Measurements from ENCODE around the gene ENTPD6. TPM values are rescaled to one million over a fixed set of nuclear protein-coding genes. Genes with fewer than 3 reads are reported as not detected.
A peak's percentile ranks its signal among the peaks of the same experiment; 100 is the strongest.

Gene ENTPD6
- total and polyA plus RNA-seq, 2 of the 4 experiments (the other 2 are of a cell fraction), result 61.1 to 98.6 TPM

DNA sequence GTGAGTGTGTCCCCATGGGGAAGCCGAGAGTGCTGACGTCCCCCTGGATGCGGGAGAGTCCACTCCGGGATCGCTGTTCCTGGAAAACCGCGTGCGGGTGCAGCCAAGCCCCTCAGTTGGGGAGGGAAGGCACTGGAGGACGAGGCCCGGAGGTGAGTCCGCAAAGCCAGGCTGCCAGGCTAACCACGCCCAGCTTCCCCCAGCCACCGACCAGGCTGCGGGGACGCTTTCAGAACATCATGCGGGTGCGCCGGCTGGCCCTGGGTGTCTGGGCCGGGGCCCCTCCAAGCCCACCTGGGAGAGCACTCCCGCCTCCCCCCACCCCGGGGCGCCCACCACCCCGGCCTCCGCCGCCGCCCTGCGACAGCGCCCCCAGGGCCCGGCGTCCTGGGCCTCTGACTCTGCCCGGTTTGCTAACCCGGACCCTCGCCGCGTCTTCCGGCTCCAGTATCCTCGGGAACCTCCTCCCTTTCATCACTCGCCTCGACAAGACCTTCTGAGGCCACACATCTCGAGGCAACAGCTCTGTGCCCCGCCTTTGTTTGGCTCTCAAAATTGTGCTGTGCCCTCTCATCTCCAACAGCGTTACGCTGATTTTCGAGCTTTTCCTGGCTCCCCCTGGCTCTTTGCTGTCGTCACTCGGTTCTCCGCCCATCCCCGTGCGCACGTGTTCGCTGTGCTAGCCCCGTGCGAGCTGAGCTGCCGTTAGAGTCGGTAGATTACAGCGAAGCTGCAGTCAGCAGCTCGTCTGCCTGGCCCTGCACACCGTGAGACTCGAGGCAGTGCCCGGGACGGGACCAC lies 47.1 kb upstream of the ENTPD6 start:
- Histone ChIP-seq H3K18ac (ENCODE audit: low read depth, low read length) (no peak overlapping the region), H3K27ac (ENCODE audit: insufficient read depth, low read length) (no peak overlapping the region), H2BK15ac (ENCODE audit: low read depth, low read length) (no peak overlapping the region), H2BK5ac (ENCODE audit: low read depth, low read length, poor library complexity, severe bottlenecking) (no peak overlapping the region), H2AK5ac (ENCODE audit: low read depth, low read length) (no peak overlapping the region), H3K79me1 (ENCODE audit: low read depth in 1 of 2, low read length in 2 of 2) (no peaks in the 10 kb centered on the region), H2BK120ac (ENCODE audit: low read depth, low read length) (peak overlapping the region; percentile 34; the same call in 1 of the 2 replicates), H4K5ac (ENCODE audit: low read depth, low read length) (no peak overlapping the region), H3K23ac (ENCODE audit: low read depth, low read length) (no peak overlapping the region), H3K27me3 (ENCODE audit: control insufficient read depth, insufficient read depth, low read length) (peaks cover 54% of the 10 kb centered on the region), H3K4me2 (ENCODE audit: low read depth, low read length) (peak overlapping the region; percentile 77), H3K4me1 (ENCODE audit: control insufficient read depth, insufficient read depth, low read length) (peaks cover 2% of the 10 kb centered on the region; the same call in 1 of the 2 replicates), H3K56ac (ENCODE audit: extremely low read depth, insufficient read depth, low read length) (no peak overlapping the region), H2AK9ac (replicated peaks; ENCODE audit: low read depth, low read length, poor library complexity) (peak overlapping the region; percentile 7), H3K9me3 (ENCODE audit: control insufficient read depth, insufficient read depth, low read length) (no peaks in the 10 kb centered on the region; the same call in 1 of the 2 replicates), H3K9me1 (ENCODE audit: insufficient read depth, low read length) (no peaks in the 10 kb centered on the region), H3K4ac (ENCODE audit: low read depth, low read length) (no peak overlapping the region), H3K14ac (replicated peaks; ENCODE audit: low read depth, low read length) (0 out of 2 replicates have a peak overlapping the region, but pooled peaks have one; percentile 75), H3K9ac (ENCODE audit: low read depth, low read length) (no peak overlapping the region), H3K36me3 (ENCODE audit: control insufficient read depth, insufficient read depth, low read length) (no peaks in the 10 kb centered on the region), H4K20me1 (ENCODE audit: insufficient read depth, low read length) (no peaks in the 10 kb centered on the region; the same call in 1 of the 2 replicates), H2BK20ac (ENCODE audit: low read depth, low read length) (no peak overlapping the region), H3K4me3 (ENCODE audit: insufficient read depth, low read depth, low read length) (0 out of 2 replicates have a peak overlapping the region, but pooled peaks have one; percentile 22), H2AFZ (replicated peaks; ENCODE audit: low read length, poor library complexity) (peak overlapping the region; percentile 91), H4K91ac (ENCODE audit: insufficient read depth, low read depth, low read length) (no peak overlapping the region), H4K8ac (ENCODE audit: low read depth in 2 of 2, low read length in 2 of 2) (no peak overlapping the region)
- dilution Hi-C loops (cut with HindIII; ENCODE audit: low sequenced_read_pairs, unreplicated experiment) (no loop called here), intact Hi-C loops (cut with micrococcal nuclease) (no loop called here), in situ Hi-C loops (cut with MboI; ENCODE audit: low sequenced_read_pairs) (no loop called here)
- BruUV-seq (replicated peaks), result no TSS peak
- ChIA-PET CTCF (no interaction called here), POLR2A (ENCODE audit: unreplicated experiment) (no interaction called here)
- peak; percentile 51 for DNase-seq
- WGBS, 2 experiments (ENCODE audit: extremely low coverage in 2 of 2, insufficient read length in 1 of 2), result 8% methylated on average over 39 of the region's 61 CpGs; no CpG with 5 or more reads in 1 of the 2 experiments
- peak; percentile 81 for ATAC-seq (ENCODE audit: low read depth)
- TF ChIP-seq BHLHE40 (IDR thresholded peaks at IDR 0.05; ENCODE audit: low read depth, low read length) (peak; percentile 91), NFE2L2 (IDR thresholded peaks at IDR 0.05; ENCODE audit: low read depth, low read length) (no peak), RCOR1 (IDR thresholded peaks at IDR 0.05; ENCODE audit: insufficient replicate concordance, low read length) (no peak), POLR2A (IDR thresholded peaks at IDR 0.05; ENCODE audit: low read depth, low read length) (no peak), FOS (IDR thresholded peaks at IDR 0.05; ENCODE audit: low read depth, low read length) (no peak), RAD21 (IDR thresholded peaks at IDR 0.05; ENCODE audit: low read length) (no peak), CEBPB (IDR thresholded peaks at IDR 0.05; ENCODE audit: low read depth, low read length) (no peak), RFX5 (IDR thresholded peaks at IDR 0.05; ENCODE audit: low read depth, low read length) (no peak), MXI1 (IDR thresholded peaks at IDR 0.05; ENCODE audit: borderline replicate concordance, low read depth, low read length) (peak; percentile 69; the same call in 1 of the 2 replicates), CHD1 (IDR thresholded peaks at IDR 0.05; ENCODE audit: low read depth, low read length) (no peak), MAZ (IDR thresholded peaks at IDR 0.05; ENCODE audit: borderline replicate concordance, low read depth, low read length) (no peak)
- TF ChIP-seq, protein P1, sequence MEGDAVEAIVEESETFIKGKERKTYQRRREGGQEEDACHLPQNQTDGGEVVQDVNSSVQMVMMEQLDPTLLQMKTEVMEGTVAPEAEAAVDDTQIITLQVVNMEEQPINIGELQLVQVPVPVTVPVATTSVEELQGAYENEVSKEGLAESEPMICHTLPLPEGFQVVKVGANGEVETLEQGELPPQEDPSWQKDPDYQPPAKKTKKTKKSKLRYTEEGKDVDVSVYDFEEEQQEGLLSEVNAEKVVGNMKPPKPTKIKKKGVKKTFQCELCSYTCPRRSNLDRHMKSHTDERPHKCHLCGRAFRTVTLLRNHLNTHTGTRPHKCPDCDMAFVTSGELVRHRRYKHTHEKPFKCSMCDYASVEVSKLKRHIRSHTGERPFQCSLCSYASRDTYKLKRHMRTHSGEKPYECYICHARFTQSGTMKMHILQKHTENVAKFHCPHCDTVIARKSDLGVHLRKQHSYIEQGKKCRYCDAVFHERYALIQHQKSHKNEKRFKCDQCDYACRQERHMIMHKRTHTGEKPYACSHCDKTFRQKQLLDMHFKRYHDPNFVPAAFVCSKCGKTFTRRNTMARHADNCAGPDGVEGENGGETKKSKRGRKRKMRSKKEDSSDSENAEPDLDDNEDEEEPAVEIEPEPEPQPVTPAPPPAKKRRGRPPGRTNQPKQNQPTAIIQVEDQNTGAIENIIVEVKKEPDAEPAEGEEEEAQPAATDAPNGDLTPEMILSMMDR (conservative IDR thresholded peaks at IDR 0.05; ENCODE audit: low read depth, low read length), result no peak
- TF ChIP-seq, protein P2, sequence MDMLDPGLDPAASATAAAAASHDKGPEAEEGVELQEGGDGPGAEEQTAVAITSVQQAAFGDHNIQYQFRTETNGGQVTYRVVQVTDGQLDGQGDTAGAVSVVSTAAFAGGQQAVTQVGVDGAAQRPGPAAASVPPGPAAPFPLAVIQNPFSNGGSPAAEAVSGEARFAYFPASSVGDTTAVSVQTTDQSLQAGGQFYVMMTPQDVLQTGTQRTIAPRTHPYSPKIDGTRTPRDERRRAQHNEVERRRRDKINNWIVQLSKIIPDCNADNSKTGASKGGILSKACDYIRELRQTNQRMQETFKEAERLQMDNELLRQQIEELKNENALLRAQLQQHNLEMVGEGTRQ (IDR thresholded peaks at IDR 0.05; ENCODE audit: low read depth, low read length), result peak; percentile 61
- TF ChIP-seq, protein P3, sequence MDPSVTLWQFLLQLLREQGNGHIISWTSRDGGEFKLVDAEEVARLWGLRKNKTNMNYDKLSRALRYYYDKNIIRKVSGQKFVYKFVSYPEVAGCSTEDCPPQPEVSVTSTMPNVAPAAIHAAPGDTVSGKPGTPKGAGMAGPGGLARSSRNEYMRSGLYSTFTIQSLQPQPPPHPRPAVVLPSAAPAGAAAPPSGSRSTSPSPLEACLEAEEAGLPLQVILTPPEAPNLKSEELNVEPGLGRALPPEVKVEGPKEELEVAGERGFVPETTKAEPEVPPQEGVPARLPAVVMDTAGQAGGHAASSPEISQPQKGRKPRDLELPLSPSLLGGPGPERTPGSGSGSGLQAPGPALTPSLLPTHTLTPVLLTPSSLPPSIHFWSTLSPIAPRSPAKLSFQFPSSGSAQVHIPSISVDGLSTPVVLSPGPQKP (IDR thresholded peaks at IDR 0.05; ENCODE audit: borderline replicate concordance, low read depth, low read length), result no peak

All from IMR-90 (cell line).